HCT116 (cell line): ENCODE results near the gene DNAJC10. TPM values are rescaled to one million over a fixed set of nuclear protein-coding genes. Genes with fewer than 3 reads are reported as not detected.
"Not testable (repeated sequence)": the region's sequence is repeated elsewhere in the genome, so short reads cannot be mapped to it uniquely, and the experiment has no call there.

Experiments
- ATAC-seq: fragments of 200-7000 bp; cut with Tn5 transposase; 2 replicates; pipeline ENCODE4 v1.9.1; 2020; ENCODE audit warnings: mild to moderate bottlenecking, moderate library complexity
- BruUV-seq: library from RNA; stranded (reverse); fragments of 400-500 nt; replicated peaks from 2 replicates; lab custom pipeline; 2021; lab: Mats Ljungman, UMichigan
- CTCF ChIA-PET: fragments of 300-600 bp; sonication (Branson Sonifier 250); formaldehyde crosslinking; loops from one replicate; lab custom pipeline; 2021; ENCODE audit warnings: antibody characterized with exemption; lab: Charles Lee
- POLR2A ChIA-PET: fragments of 300-600, 350-600 bp; sonication (Branson Sonifier 250); formaldehyde crosslinking; loops from one replicate; lab custom pipeline; 2021; ENCODE audit warnings: antibody characterized with exemption; lab: Charles Lee
- RAD21 ChIA-PET, 2 experiments: fragments of 300-600 bp; sonication (Branson Sonifier 250); formaldehyde crosslinking; loops; one replicate each; lab custom pipeline; 2023; ENCODE audit warnings: low total read pairs in 2 of 2; ENCODE audit not compliant: uncharacterized antibody in 2 of 2, unreplicated experiment in 2 of 2, low non-redundant PET in 1 of 2; lab: Charles Lee
- DNase-seq: peaks from one replicate; pipeline ENCODE4 v3.0.0-alpha.2; 2010; ENCODE audit warnings: low read depth, low spot score
- H2AFZ ChIP-seq: fragments of 200-600 bp; shearing (Covaris generic), sonication (generic); 2 replicates; pipeline ENCODE4 v1.6.1; 2017; ENCODE audit warnings: low read depth, mixed run types, mixed read lengths, antibody characterized with exemption, low read length; ENCODE audit not compliant: poor library complexity, severe bottlenecking
- H3K27ac ChIP-seq: 2 replicates; pipeline ENCODE4 v1.5.1; 2012; ENCODE audit warnings: low read depth, low read length
- H3K27me3 ChIP-seq: fragments of 200-600 bp; sonication (generic); 2 replicates; pipeline ENCODE4 v1.6.1; 2016; ENCODE audit warnings: mixed run types, low read length, mixed read lengths; ENCODE audit not compliant: insufficient read depth
- H3K36me3 ChIP-seq, 2 experiments: fragments of 200-500 bp in 1 of 2; fragments of 200-600 bp in 1 of 2; sonication (Bioruptor generic) in 1 of 2; sonication (generic) in 1 of 2; 2 replicates each; pipeline versions ENCODE4 v1.5.1 to v1.6.1; 2014 to 2016; ENCODE audit warnings: low read length in 2 of 2, inconsistent platforms in 1 of 2, mixed read lengths in 1 of 2, mixed run types in 1 of 2; ENCODE audit not compliant: insufficient read depth in 2 of 2, control insufficient read depth in 1 of 2
- H3K4me1 ChIP-seq, 2 experiments: fragments of 200-600 bp in 1 of 2; sonication (generic) in 1 of 2; 2 replicates each; pipeline versions ENCODE4 v1.5.1 to v1.6.1; 2012 to 2017; ENCODE audit warnings: low read length in 2 of 2, inconsistent platforms in 1 of 2, mild to moderate bottlenecking in 1 of 2, mixed read lengths in 1 of 2, mixed run types in 1 of 2, moderate library complexity in 1 of 2; ENCODE audit not compliant: insufficient read depth in 2 of 2, control insufficient read depth in 1 of 2
- H3K4me2 ChIP-seq: fragments of 200-600 bp; sonication (generic); 2 replicates; pipeline ENCODE4 v1.6.1; 2017; ENCODE audit warnings: mixed run types, low read length, mixed read lengths
- H3K4me3 ChIP-seq, 2 experiments: fragments of 200-600 bp in 1 of 2; sonication (generic) in 1 of 2; replicated peaks in 1 of 2; 2 replicates each; pipeline ENCODE4 v1.5.1; 2011 to 2016; ENCODE audit warnings: low read length in 2 of 2, control low read depth in 1 of 2, low read depth in 1 of 2, mild to moderate bottlenecking in 1 of 2, mixed read lengths in 1 of 2, mixed run types in 1 of 2
- H3K79me2 ChIP-seq: fragments of 200-600 bp; sonication (generic); 2 replicates; pipeline ENCODE4 v1.6.1; 2017; ENCODE audit warnings: mild to moderate bottlenecking, mixed run types, low read length, moderate library complexity, mixed read lengths; ENCODE audit not compliant: insufficient read depth
- H3K9ac ChIP-seq: fragments of 200-600 bp; sonication (generic); 2 replicates; pipeline ENCODE4 v1.6.1; 2016; ENCODE audit warnings: low read length, mixed read lengths
- H3K9me2 ChIP-seq: fragments of 200-600 bp; sonication (generic), shearing (Covaris generic); 2 replicates; pipeline ENCODE4 v1.6.1; 2017; ENCODE audit warnings: mixed run types, mild to moderate bottlenecking, moderate library complexity; ENCODE audit not compliant: insufficient read depth
- H3K9me3 ChIP-seq, 2 experiments: fragments of 200-500 bp in 1 of 2; fragments of 200-600 bp in 1 of 2; sonication (Bioruptor generic) in 1 of 2; sonication (generic) in 1 of 2; 2 replicates each; pipeline ENCODE4 v1.6.1; 2014 to 2017; ENCODE audit warnings: low read length in 2 of 2, mixed read lengths in 2 of 2, inconsistent platforms in 1 of 2, low read depth in 1 of 2, mild to moderate bottlenecking in 1 of 2, mixed run types in 1 of 2, moderate library complexity in 1 of 2; ENCODE audit not compliant: control insufficient read depth in 1 of 2, insufficient read depth in 1 of 2
- H4K20me1 ChIP-seq: fragments of 200-600 bp; sonication (generic), shearing (Covaris generic); 2 replicates; pipeline ENCODE4 v1.6.1; 2017; ENCODE audit warnings: mixed run types, mild to moderate bottlenecking, moderate library complexity; ENCODE audit not compliant: insufficient read depth
- EZH2phosphoT487 ChIP-seq: fragments of 200-600 bp; IDR thresholded peaks from 2 replicates; pipeline ENCODE4 v1.6.1; 2018; ENCODE audit warnings: antibody characterized with exemption, borderline replicate concordance
- ZBTB33 ChIP-seq: IDR thresholded peaks from 2 replicates; pipeline ENCODE4 v1.6.1; 2011; ENCODE audit warnings: mild to moderate bottlenecking, low read length, moderate library complexity; ENCODE audit not compliant: insufficient replicate concordance; ENCODE audit errors: extremely low read depth
- intact Hi-C: fragments of 100-400 bp; cut with micrococcal nuclease; formaldehyde crosslinking; loops from 2 replicates; pipeline ENCODE4 v1.10.0; 2022
- total RNA-seq: library from RNA; stranded (reverse); gene quantifications from one replicate; pipeline ENCODE4 v1.2.1, GENCODE V29; 2021; ENCODE audit not compliant: unreplicated experiment

The DNAJC10 gene
- total RNA-seq, 1 experiment from 2014 or later, result 80.4 TPM

- Histone ChIP-seq H3K9me3 (no peaks in the 10 kb centered on the region), H3K4me1 (peaks cover 8 to 18% of the 10 kb centered on the region in 2 experiments; a peak in 2 of 4 replicates), H3K4me2 (no peak overlapping the region), H3K9me2 (no peaks in the 10 kb centered on the region), H3K9ac (no peak overlapping the region), H3K4me3 (no peak overlapping the region), H3K27ac (no peak overlapping the region), H2AFZ (no peak overlapping the region), H3K79me2 (peaks cover 21% of the 10 kb centered on the region), H3K36me3 (peaks cover 9 to 26% of the 10 kb centered on the region in 2 experiments; a peak in 3 of 4 replicates), H4K20me1 (0 out of 2 replicates have a peak, but pooled peaks cover 3% of the 10 kb centered on the region), H3K27me3 (no peaks in the 10 kb centered on the region)
- ChIA-PET POLR2A (no interaction called here), RAD21 (no interaction called here), CTCF (no interaction called here)
- BruUV-seq, result no TSS peak
- intact Hi-C loops, result no loop called here
- TF ChIP-seq ZBTB33 (no peak), EZH2phosphoT487 (no peak)
- DNase-seq (no peak), ATAC-seq (no peak)
Measured at GRCh38 chr2:182718459-182718858, 2.4 kb downstream of the DNAJC10 start.

- H3K4me3 ChIP-seq, H3K9me3 ChIP-seq, H3K9me2 ChIP-seq, H4K20me1 ChIP-seq, intact Hi-C loops, BruUV-seq, H3K27ac ChIP-seq, H2AFZ ChIP-seq, H3K27me3 ChIP-seq, CTCF ChIA-PET, H3K4me2 ChIP-seq, ATAC-seq, H3K9ac ChIP-seq, POLR2A ChIA-PET, DNase-seq: not testable (repeated sequence)
- Histone ChIP-seq H3K79me2 (peaks cover 21% of the 10 kb centered on the region), H3K36me3 (peaks cover 9 to 28% of the 10 kb centered on the region in 2 experiments; a peak in 3 of 4 replicates), H3K4me1 (peaks cover 8 to 18% of the 10 kb centered on the region in 2 experiments; a peak in 2 of 4 replicates)
- RAD21 ChIA-PET, result interaction anchor here in 1 of 2 experiments (0.7 kb wide), 1 partner anchor 278 kb away, joined by 5 read pairs; no protein-coding TSS in a partner anchor
Measured at GRCh38 chr2:182719116-182719515, 3.1 kb downstream of the DNAJC10 start.
